ENCODE results near the gene IRAK3.
"Not testable (repeated sequence)": the region's sequence is repeated elsewhere in the genome, so short reads cannot be mapped to it uniquely, and the experiment has no call there.

Gene IRAK3

GRCh38 chr12:66296176-66296683 lies 107.2 kb downstream of the IRAK3 start:
- no peak for TF ChIP-seq CTCF (conservative IDR thresholded peaks at IDR 0.05; ENCODE audit: low read depth, low read length)
- DNase-seq (ENCODE audit: low read depth), result no peak
- H3K4me3 ChIP-seq (ENCODE audit: low read length), result no peak overlapping the region

GRCh38 chr12:66297080-66297479 lies 108.1 kb downstream of the IRAK3 start:
- no peak for DNase-seq (ENCODE audit: low read depth)
- TF ChIP-seq CTCF (conservative IDR thresholded peaks at IDR 0.05; ENCODE audit: low read depth, low read length), result no peak
- no peak overlapping the region for H3K4me3 ChIP-seq (ENCODE audit: low read length)

GRCh38 chr12:66297923-66298322 lies 108.9 kb downstream of the IRAK3 start:
- no peak for TF ChIP-seq CTCF (conservative IDR thresholded peaks at IDR 0.05; ENCODE audit: low read depth, low read length)
- no peak overlapping the region for H3K4me3 ChIP-seq (ENCODE audit: low read length)
- no peak for DNase-seq (ENCODE audit: low read depth)

GRCh38 chr12:66301944-66302826 lies 113.2 kb downstream of the IRAK3 start, which contains the start of gene HELB:
TSS of gene HELB (plus strand) at chr12:66302493. CDS start at chr12:66302604, 111 bp downstream.
- TF ChIP-seq CTCF (conservative IDR thresholded peaks at IDR 0.05; ENCODE audit: low read depth, low read length), result no peak
- H3K4me3 ChIP-seq (ENCODE audit: low read length), result peak within 1 kb of the TSS; percentile 77
- DNase-seq (ENCODE audit: low read depth), result peak; percentile 89

- peak overlapping the region; percentile 77 for H3K4me3 ChIP-seq (ENCODE audit: low read length)
- TF ChIP-seq CTCF (conservative IDR thresholded peaks at IDR 0.05; ENCODE audit: low read depth, low read length), result no peak
- DNase-seq (ENCODE audit: low read depth), result no peak
Measured at GRCh38 chr12:66302827-66303169, 113.8 kb downstream of the IRAK3 start.

- not testable (repeated sequence) for H3K4me3 ChIP-seq (ENCODE audit: low read length); DNase-seq (ENCODE audit: low read depth)
Measured at GRCh38 chr12:66303316-66303804, 114.3 kb downstream of the IRAK3 start.
